ENCODE data around the gene SEPTIN10.
"Not testable (repeated sequence)": the region's sequence is repeated elsewhere in the genome, so short reads cannot be mapped to it uniquely, and the experiment has no call there.

SEPTIN10 gene

GRCh38 chr2:109601783-109602182, 12.0 kb downstream of the SEPTIN10 start:
- DNase-seq, result no peak

- no peak for DNase-seq
These were observed 16.5 kb downstream of the SEPTIN10 start for GRCh38 chr2:109597283-109597682.

GRCh38 chr2:109595644-109596043, 18.1 kb downstream of the SEPTIN10 start:
- DNase-seq, result no peak

- no peak for DNase-seq
These were observed 19.4 kb downstream of the SEPTIN10 start for GRCh38 chr2:109594246-109594885.

- DNase-seq, result no peak
These were observed 20.9 kb downstream of the SEPTIN10 start for GRCh38 chr2:109592905-109593304.

- DNase-seq, result no peak
These were observed 22.6 kb downstream of the SEPTIN10 start for GRCh38 chr2:109591206-109591605.

- no peak for DNase-seq
These were observed 27.1 kb downstream of the SEPTIN10 start for GRCh38 chr2:109586687-109587086.

GRCh38 chr2:109582928-109583895, 30.6 kb downstream of the SEPTIN10 start:
- DNase-seq, result no peak

- DNase-seq, result not testable (repeated sequence)
These were observed 36.1 kb downstream of the SEPTIN10 start for GRCh38 chr2:109577630-109578029.

GRCh38 chr2:109575373-109575772, 38.4 kb downstream of the SEPTIN10 start:
- no peak for DNase-seq

GRCh38 chr2:109563980-109564550, 49.7 kb downstream of the SEPTIN10 start:
- no peak for DNase-seq

- no peak for DNase-seq
These were observed 50.5 kb downstream of the SEPTIN10 start for GRCh38 chr2:109563288-109563687.

GRCh38 chr2:109562421-109562820, 51.3 kb downstream of the SEPTIN10 start:
- DNase-seq, result no peak

GRCh38 chr2:109560265-109560664, 53.5 kb downstream of the SEPTIN10 start:
- DNase-seq, result no peak

- no peak for DNase-seq
These were observed 55.5 kb downstream of the SEPTIN10 start for GRCh38 chr2:109558076-109558882.

GRCh38 chr2:109557309-109557708, 56.5 kb downstream of the SEPTIN10 start:
- no peak for DNase-seq

GRCh38 chr2:109555346-109555900, 58.3 kb downstream of the SEPTIN10 start:
- no peak for DNase-seq

- no peak for DNase-seq
These were observed 59.0 kb downstream of the SEPTIN10 start for GRCh38 chr2:109554758-109555157.

GRCh38 chr2:109549016-109549590, 64.7 kb downstream of the SEPTIN10 start:
- DNase-seq, result no peak

- DNase-seq, result no peak
These were observed 66.5 kb downstream of the SEPTIN10 start for GRCh38 chr2:109547280-109547679.

GRCh38 chr2:109545828-109546713, 67.7 kb downstream of the SEPTIN10 start:
- peak; percentile 42 to 43 for DNase-seq
